Left renal cortex interstitium (tissue), 4 donors: Measurements from ENCODE around the gene CD200R1L. TPM values are rescaled to one million over a fixed set of nuclear protein-coding genes. Genes with fewer than 3 reads are reported as not detected.
A peak's percentile ranks its signal among the peaks of the same experiment; 100 is the strongest.

Experiments
- DNase-seq, 4 donors: peaks; one replicate each; pipeline ENCODE4 v3.0.0-alpha.2; 2013; ENCODE audit warnings: low read depth in 4 of 4, low spot score in 2 of 4, missing footprints in 1 of 4
- polyA plus RNA-seq, 4 donors: library from polyadenylated mRNA; unstranded; fragments of 120-200 nt; gene quantifications; one replicate each; pipeline ENCODE4 v1.2.1, GENCODE V29; 2013; ENCODE audit not compliant: insufficient read length in 4 of 4

The CD200R1L gene
- polyA plus RNA-seq, 4 donors: not detected

GRCh38 chr3:112770032-112770626 lies 76.5 kb downstream of the CD200R1L start:
- no peak for DNase-seq

- DNase-seq: peak in 1 of 4 donors; percentile 20
Measured at GRCh38 chr3:112769286-112769978, 77.2 kb downstream of the CD200R1L start.

- no peak for DNase-seq
Measured at GRCh38 chr3:112767777-112768176, 78.9 kb downstream of the CD200R1L start.

- no peak for DNase-seq
Measured at GRCh38 chr3:112767177-112767576, 79.5 kb downstream of the CD200R1L start.

Other genes with a start within 250 kb of the CD200R1L start
- 100 to 1,000 TPM in 2 of 4 donors, 10 to 100 TPM in 2; 79.1 to 121 (median 99.6) TPM for gene CCDC80, start 205.7 kb downstream of the CD200R1L start, polyA plus RNA-seq
- gene CD200R1, start 128.2 kb upstream of the CD200R1L start, polyA plus RNA-seq: under 1 TPM; 0.86 to 0.95 (median 0.91) TPM
- gene GTPBP8, start 144.1 kb upstream of the CD200R1L start, polyA plus RNA-seq: 10 to 100 TPM; 22.0 to 25.0 (median 24.8) TPM